Renal cortical epithelial cell (primary cell): Measurements from ENCODE around the gene CTXN1. TPM values are rescaled to one million over a fixed set of nuclear protein-coding genes. Genes with fewer than 3 reads are reported as not detected.

Experiments used
- DNase-seq: peaks from one replicate; pipeline ENCODE4 v3.0.0-alpha.2; 2011; ENCODE audit warnings: low read depth
- total RNA-seq: library from RNA; depleted of rRNA; stranded (reverse); fragments of >200 nt; gene quantifications from 2 replicates; pipeline ENCODE4 v1.2.3, GENCODE V29; 2014

CTXN1 gene
- total RNA-seq, 1 donor from 2014 or later: 41.4 TPM

DNA sequence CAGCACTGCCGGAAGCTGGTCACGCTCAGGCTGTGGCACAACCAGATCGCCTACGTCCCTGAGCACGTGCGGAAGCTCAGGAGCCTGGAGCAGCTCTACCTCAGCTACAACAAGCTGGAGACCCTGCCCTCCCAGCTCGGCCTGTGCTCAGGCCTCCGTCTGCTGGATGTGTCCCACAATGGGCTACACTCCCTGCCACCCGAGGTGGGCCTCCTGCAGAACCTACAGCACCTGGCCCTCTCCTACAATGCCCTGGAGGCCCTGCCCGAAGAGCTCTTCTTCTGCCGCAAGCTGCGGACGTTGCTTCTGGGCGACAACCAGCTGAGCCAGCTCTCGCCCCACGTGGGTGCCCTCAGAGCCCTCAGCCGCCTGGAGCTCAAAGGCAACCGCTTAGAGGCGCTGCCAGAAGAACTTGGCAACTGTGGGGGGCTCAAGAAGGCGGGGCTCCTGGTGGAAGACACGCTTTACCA, 25.5 kb downstream of the CTXN1 start:
- no peak for DNase-seq

DNA sequence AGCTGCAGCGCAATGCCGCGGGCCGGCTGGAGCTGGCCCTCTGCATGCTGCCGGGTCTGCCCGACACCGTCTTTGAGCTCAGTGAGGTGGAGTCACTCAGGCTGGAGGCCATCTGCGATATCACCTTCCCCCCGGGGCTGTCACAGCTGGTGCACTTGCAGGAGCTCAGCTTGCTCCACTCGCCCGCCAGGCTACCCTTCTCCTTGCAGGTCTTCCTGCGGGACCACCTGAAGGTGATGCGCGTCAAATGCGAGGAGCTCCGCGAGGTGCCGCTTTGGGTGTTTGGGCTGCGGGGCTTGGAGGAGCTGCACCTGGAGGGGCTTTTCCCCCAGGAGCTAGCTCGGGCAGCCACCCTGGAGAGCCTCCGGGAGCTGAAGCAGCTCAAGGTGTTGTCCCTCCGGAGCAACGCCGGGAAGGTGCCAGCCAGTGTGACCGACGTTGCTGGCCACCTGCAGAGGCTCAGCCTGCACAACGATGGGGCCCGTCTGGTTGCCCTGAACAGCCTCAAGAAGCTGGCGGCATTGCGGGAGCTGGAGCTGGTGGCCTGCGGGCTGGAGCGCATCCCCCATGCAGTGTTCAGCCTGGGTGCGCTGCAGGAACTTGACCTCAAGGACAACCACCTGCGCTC, 26.1 kb downstream of the CTXN1 start:
- no peak for DNase-seq

DNA sequence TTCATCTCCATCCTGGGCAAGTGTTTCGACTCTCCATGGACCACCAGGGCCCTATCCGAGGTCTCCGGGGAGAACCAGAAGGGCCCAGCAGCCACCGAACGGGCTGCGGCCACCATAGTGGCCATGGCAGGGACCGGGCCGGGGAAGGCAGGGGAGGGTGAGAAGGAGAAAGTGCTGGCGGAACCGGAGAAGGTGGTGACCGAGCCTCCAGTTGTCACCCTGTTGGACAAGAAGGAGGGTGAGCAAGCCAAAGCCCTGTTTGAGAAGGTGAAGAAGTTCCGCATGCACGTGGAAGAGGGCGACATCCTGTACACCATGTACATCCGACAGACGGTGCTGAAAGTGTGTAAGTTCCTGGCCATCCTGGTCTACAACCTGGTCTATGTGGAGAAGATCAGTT, 27.0 kb downstream of the CTXN1 start:
- no peak for DNase-seq

DNA sequence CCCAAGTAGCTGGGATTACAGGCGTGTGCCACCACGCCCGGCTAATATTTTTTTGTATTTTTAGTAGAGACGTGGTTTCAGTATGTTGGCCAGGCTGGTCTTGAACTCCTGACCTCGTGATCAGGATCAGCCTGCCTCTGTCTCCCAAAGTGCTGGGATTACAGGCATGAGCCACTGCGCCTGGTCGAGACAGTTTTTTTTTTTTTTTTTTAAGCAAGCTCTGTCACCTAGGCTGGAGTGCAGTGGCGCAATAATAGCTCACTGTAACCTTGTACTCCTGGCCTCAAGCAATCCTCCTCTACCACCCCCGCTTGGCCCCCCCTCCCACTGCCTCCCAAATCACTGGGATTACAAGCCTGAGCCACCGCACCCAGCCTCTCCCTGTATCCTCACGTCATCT, 28.6 kb downstream of the CTXN1 start:
- no peak for DNase-seq

DNA sequence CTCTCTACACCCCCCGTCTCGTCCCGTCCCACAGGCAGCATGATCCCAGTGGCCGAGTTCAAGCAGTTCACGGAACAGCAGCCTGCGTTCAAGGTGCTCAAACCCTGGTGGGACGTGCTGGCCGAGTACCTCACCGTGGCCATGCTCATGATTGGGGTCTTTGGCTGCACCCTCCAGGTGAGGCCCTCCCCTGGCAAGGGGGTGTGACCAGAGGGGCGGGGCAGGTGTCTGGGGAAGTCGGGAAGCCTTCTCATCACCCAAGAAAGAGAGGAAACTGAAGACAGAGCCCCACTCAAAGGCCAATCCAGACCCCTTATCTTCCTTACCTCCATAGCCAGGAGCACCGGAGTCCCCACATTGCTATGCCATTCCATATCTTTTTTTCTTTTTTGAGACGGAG, 30.4 kb downstream of the CTXN1 start:
- no peak for DNase-seq

DNA sequence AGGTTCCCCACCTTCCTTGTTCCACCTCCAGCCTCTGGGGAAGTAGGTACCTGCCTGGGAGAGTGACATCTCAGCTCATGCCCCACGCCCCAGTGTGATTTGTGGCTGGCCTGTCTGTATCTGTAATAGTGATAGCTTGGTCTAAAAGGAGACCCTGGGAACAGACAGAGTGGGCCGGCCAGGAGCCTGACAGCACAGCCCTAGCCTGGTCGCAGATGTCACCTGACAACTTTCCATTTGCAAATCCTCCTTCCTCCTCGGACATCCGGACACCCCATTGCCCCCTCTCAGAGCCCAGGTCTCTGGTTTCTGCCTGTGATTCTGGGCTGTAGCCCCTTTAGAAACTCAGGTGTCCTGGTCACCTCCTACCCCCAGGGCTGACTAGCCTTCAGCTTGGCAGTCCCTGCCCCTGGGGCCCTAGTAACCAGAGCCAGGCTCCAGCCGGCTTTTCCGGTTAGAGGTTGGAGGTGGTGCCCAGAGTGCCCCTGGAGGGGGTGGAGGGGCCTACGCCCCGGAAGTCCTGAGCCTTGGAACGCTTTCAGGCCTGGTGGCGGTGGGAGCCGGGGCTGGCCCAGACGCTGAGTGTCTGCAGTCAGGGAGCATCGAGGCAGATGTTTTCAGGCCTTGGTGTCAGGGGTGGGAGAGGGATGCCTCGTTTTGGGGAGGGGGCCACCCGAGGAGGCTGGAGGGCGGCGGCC, 31.2 kb downstream of the CTXN1 start:
- no peak for DNase-seq

DNA sequence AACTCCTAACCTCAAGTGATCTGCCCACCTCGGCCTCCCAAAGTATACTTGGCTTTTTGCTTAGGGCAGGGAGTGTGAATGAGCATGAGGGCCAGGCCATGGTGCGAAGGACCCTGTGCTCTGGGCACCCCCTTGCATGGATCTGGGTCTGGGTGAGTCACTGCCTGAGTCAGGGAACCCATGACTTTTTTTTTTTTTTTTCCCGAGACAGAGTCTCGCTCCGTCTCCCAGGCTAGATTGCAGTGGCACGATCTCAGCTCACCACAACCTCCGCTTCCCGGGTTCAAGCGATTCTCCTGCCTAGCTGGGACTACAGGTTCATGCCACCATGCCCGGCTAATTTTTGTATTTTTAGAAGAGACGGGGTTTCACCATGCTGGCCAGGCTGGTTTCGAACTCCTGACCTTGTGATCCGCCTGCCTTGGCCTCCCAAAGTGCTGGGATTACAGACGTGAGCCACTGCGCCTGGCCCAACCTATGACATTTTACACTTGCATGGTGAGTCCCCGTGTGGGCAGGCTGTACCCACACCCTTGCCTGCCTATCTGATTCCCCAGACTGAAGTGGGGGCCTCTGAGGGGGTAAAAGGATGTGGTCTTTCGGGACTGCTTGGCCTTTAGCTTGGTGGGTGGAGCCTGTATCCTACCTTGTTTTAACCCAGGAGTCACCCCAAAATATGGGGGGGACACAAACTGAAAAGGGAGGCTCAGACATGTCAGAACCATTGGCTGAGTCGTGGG, 32.4 kb downstream of the CTXN1 start:
- DNase-seq: peak; percentile 60

DNA sequence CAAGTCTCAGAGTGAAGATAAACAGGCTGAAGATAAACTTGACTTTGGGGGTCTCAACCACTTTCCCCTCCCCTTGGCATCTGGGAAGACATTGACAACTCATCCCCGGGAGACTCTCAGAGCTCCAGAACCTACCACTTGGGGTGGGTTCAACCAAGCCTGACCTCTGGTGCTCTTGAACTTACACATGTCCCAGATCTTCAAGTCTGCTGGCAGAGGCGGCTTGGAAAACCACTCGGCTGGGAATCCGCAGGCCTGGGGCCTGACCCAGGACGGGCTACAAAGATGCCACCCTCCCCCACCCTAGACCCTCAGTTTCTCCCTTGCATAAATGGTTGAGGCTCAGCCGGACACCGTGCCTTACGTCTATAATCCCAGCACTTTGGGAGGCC, 37.1 kb downstream of the CTXN1 start:
- no peak for DNase-seq

DNA sequence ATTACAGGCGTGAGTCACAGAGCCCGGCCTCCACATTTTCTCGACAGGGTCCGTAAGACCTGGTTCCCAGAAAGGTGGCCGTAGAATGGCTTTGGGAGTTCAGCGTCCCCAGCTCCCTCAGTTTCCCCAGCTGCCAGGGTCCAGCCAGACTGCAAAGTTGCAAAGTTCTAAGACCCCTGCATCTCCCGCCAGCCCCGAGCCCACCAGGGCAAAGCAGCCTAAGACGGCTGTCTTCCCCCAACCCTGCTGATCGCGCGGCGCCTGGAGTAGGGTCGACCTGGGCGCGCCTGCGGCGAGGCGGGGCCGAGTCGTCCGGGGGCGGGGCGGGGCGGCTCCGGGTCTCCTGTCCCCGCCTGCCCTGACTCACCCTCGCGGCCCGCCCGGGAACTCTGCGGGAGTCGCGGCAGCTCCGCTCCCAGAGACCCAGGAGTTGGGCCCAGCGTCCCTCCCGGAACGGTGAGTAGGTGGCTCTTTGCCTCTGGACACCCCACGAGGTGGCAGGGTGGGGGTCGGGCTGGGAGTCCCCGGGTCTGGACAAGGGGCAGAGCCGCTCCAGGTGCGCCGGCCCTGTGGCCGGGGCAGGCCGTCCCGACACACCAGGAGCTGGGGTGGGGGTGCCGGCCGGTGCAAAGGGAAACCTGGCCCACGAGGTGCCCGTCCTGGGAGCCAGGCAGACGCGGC, 37.6 kb downstream of the CTXN1 start, which contains the start of gene LRRC8E:
TSS of gene LRRC8E (plus strand) at position 366 of the 681 bp plus-strand sequence. CDS start 7,094 bp downstream, outside the sequence.
- peak; percentile 42 for DNase-seq

DNA sequence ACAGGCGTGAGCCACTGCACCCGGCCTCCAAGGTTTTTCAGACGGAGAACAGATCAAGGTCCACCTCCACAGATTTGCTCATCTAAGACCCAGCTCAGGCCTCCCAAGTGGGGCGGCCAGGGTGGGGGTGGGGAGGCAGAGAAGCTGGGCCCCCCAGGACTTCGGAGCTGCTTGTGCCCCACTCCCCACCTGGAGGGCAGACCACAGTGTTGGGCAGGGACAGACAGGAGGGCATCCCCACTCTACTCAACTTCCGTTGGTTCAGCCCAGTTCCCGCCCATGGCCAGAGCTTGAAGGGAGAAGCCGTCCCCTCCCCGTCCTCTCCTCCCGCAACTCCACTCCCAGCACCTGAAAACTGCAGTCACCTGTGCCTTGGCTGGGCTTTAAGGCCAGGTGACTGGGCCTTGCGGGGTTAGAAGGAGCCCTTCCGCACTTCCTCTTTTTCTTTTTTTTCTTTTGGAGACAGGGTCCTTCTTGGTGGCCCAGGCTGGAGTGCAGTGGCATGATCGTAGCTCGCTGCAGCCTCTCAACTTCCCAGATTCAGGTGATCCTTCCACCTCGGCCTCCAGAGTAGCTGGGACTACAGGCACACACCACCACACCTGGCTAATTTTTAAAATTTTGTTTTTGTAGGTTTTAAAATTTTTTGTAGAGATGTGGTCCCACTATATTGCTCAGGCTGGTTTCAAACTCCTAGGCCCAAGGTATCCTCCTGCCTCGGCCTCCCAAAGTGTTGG, 38.4 kb downstream of the CTXN1 start:
- no peak for DNase-seq

DNA sequence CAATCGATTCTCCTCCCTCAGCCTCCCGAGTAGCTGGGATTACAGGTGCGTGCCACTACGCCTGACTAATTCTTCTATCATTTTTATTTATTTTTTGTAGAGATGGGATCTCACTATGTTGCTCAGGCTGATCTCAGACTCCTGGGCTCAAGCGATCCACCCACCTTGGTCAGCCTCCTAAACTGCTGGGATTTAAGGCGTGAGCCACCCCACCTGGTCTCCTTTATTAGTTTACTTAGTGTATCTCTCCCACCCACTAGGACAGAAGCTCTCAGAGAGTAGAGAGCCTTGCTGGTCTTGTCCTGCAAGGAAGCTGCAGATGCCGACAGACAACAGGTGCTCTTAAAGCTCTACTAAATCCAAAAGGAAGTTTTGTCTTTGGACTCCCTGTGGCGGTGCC, 40.1 kb downstream of the CTXN1 start:
- no peak for DNase-seq

DNA sequence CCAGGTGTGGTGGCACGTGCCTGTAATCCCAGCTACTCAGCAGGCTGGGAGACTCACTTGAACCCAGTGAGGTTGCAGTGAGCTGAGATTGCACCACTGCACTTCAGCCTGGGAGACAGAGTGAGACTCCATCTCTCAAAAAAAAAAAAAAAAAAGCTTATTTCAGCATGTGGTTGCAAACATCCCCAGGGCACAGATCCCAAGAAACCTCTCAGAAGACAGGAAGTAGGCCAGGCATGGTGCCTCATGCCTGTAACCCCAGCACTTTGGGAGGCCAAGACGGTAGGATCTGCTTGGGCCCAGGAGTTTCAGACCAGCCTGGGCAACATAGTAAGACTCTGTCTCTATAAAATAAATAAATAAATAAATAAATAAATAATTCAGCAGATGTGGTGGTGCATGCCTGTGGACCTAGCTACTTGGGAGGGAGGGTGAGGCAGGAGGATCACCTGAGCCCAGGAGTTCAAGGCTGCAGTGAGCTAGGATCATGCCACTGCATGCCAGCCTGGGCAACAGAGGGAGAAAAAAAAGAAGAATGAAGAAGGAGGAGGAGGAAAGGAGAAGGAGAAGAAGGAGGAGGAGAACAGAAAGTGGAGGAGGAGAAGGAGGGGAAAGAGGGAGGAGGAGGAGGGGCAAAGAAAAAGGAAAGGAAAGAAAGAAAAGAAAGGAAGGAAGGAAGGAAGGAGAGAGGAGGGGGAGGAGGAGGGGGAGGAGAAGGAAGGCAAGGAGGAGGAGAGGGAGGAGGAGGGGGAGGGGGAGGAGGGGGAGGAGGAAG, 42.0 kb downstream of the CTXN1 start:
- no peak for DNase-seq

DNA sequence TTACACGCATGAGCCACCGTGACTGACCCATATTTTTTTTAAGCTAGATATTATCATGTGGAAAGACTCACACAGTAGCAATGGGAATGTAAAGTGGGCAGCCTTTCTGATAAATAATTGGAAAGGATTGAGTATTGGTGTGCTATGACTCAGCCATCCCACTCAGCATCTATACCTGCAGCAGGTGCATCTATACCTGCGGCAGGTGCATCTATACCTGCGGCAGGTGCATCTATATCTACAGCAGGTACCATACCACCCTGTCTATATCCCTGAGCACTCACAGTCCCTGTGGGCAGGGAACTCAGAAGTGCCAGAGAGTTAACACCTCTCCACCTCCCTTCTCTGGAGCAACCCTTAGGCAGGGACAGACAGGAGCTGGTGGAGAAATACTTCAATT, 42.8 kb downstream of the CTXN1 start:
- no peak for DNase-seq

DNA sequence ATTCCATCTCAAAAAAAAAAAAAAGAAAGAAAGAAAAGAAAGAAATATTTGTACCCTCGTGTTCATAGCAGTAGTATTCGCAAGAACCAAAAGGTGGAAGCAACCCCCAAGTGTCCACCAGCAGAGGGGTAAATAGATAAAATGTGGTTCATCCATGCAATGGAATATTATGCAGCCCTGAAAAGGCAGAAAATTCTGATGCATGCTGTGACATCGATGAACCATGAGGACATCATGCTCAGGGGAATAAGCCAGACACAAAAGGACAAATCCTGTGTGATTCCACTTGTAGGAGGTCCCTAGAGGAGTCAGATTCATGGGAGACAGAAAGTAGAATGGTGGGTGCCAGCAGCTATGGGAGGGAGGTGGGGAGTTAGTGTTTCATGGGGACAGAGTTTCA, 44.0 kb downstream of the CTXN1 start:
- no peak for DNase-seq

DNA sequence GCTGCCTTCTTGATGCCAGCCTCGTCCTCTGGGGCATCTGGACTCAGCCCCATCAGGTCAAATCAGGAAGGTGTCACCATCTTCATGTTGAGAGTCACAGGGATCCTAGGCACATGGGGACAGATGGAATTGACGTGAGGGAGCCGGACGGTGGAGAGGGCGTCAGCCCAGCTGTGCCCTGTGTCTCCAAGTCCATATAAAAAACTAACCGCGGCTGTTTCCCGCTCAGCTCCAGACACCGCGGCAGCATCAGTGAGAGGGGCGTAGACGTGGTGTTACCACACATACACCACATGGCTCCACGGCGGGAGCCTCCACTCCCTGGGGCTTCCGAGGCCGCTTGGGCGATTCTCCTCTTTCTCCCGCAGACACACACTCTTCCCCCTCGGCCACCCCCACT, 46.1 kb downstream of the CTXN1 start:
- DNase-seq: no peak

DNA sequence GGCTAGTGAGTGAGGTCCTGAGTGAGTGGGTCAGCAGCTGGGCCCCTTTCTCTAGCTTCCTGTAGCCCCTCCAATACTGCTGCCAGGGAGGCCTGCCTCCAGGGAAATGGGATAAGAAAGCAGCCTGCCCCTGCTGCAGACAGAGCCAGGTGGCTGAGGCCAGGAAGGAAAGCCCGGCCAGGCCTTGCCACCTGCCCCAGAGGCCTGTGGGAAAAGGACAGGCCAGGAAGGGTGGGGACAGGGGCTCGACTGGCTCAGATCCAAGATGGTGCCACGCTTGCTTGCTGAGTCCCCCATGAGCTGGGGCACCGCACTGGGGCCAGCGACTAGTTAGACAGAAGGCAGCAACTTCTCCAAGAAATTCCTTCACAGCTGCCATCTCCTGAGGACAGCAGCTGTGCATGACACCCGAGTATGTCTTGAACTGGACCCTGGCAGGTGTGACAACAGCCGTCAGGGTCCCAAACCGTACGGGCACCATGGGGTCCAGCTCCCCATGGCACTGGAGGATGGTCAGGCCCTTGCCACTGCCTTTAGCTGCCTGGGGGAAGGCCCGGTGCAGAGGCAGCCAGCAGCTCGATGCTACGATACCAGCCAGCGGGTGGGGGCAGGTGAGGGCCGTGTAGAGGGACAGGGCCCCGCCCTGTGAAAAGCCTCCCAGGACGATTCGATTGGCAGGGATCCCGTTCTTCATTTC, 46.7 kb downstream of the CTXN1 start:
- no peak for DNase-seq

DNA sequence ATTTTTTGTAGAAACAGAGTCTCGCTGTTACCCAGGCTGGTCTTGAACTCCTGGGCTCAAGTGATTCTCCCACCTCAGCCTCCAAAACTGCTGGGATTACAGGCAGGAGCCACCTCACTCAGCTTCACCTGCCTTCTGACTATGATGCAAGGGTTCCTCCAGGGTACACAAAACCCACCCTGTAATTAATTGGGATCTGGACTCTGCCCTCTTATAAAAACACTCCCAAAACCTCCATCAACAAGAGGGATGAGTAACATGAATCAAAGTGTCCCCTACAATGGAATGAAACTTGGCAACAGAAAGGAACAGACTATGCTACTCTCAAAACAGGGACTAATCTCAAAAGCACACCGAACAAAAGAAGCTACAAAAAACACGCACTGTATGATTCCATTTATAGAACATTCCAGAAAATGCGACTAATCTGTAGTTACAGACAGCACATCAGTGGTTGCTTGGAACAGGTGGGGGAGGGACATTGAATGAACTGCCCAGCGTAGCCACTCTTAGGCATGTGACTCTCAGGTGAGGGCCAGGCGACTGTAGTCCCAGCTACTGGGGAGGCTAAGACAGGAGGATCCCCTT, 48.6 kb downstream of the CTXN1 start:
- no peak for DNase-seq

DNA sequence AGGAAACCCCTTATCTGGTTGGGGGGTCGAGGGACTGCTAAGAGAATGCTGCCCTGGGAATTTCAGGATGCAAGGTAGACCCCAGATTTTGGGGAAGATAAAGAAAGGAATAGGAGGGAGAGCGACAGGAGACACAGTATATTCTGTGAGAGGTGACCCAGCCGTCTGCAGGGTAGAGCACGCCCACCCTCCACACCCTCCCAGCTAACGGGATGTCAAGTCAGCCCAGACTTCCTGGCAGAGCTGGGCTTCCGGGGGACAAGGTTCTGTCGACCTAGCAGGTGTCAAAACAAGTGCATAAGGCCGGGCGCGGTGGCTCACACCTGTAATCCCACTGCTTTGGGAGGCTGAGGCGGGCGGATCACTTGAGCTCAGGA, 51.0 kb downstream of the CTXN1 start:
- DNase-seq: no peak
